ENCODE measurements around the gene PLEKHG3. TPM values are rescaled to one million over a fixed set of nuclear protein-coding genes. Genes with fewer than 3 reads are reported as not detected.

The PLEKHG3 gene
- total RNA-seq, 2 experiments from 2014 or later, result 36.0 to 39.5 TPM

- H3K4me1 Mint-ChIP-seq, result peaks cover 44% of the 10 kb centered on the region
- peaks cover 20% of the 10 kb centered on the region for H3K9me3 Mint-ChIP-seq
- POLR2A ChIA-PET, result no interaction called here
- DNase-seq, result no peak
- no peak overlapping the region for H3K4me3 Mint-ChIP-seq
- peaks cover 38% of the 10 kb centered on the region for H3K36me3 Mint-ChIP-seq (ENCODE audit: low read depth)
- CTCF ChIA-PET, result no interaction called here
- no peak overlapping the region for H3K27ac Mint-ChIP-seq
- peaks cover 26% of the 10 kb centered on the region for H3K27me3 Mint-ChIP-seq
These were observed 11.0 kb downstream of the PLEKHG3 start for GRCh38 chr14:64715146-64715627.

GRCh38 chr14:64715628-64716412, 11.6 kb downstream of the PLEKHG3 start:
- CTCF ChIA-PET, result no interaction called here
- H3K4me1 Mint-ChIP-seq, result peaks cover 45% of the 10 kb centered on the region
- no peak for DNase-seq
- POLR2A ChIA-PET, result no interaction called here
- H3K27ac Mint-ChIP-seq, result no peak overlapping the region
- peaks cover 20% of the 10 kb centered on the region for H3K9me3 Mint-ChIP-seq
- no peak overlapping the region for H3K4me3 Mint-ChIP-seq
- peaks cover 26% of the 10 kb centered on the region for H3K27me3 Mint-ChIP-seq
- H3K36me3 Mint-ChIP-seq (ENCODE audit: low read depth), result peaks cover 38% of the 10 kb centered on the region

GRCh38 chr14:64717870-64718269, 13.6 kb downstream of the PLEKHG3 start:
- ChIA-PET CTCF (interaction anchor here (1.2 to 1.7 kb wide), 3 partner anchors 9 to 16 kb away, joined by 3 to 8 read pairs (median 3); no protein-coding TSS in a partner anchor), POLR2A (no interaction called here)
- peaks cover 31% of the 10 kb centered on the region for H3K36me3 Mint-ChIP-seq (ENCODE audit: low read depth)
- no peak for DNase-seq
- no peak overlapping the region for H3K4me3 Mint-ChIP-seq
- peaks cover 13% of the 10 kb centered on the region for H3K27me3 Mint-ChIP-seq
- H3K9me3 Mint-ChIP-seq, result peaks cover 16% of the 10 kb centered on the region
- peak overlapping the region; percentile 25 for H3K27ac Mint-ChIP-seq
- H3K4me1 Mint-ChIP-seq, result peaks cover 63% of the 10 kb centered on the region

GRCh38 chr14:64718762-64719161, 14.5 kb downstream of the PLEKHG3 start:
- H3K27ac Mint-ChIP-seq, result no peak overlapping the region
- POLR2A ChIA-PET, result no interaction called here
- CTCF ChIA-PET, result interaction anchor here (1.7 kb wide), 1 partner anchor 10 kb away, joined by 8 read pairs; no protein-coding TSS in a partner anchor

GRCh38 chr14:64719601-64720000, 15.4 kb downstream of the PLEKHG3 start:
- POLR2A ChIA-PET, result no interaction called here
- Mint-ChIP-seq H3K4me1 (peaks cover 74% of the 10 kb centered on the region), H3K27ac (peak overlapping the region; percentile 33), H3K36me3 (ENCODE audit: low read depth) (peaks cover 28% of the 10 kb centered on the region), H3K4me3 (no peak overlapping the region), H3K27me3 (no peaks in the 10 kb centered on the region), H3K9me3 (peaks cover 3% of the 10 kb centered on the region)
- CTCF ChIA-PET, result no interaction called here
- DNase-seq, result no peak

More at GRCh38 chr14:64718762-64719161, 14.5 kb downstream of the PLEKHG3 start:
- Mint-ChIP-seq H3K36me3 (ENCODE audit: low read depth) (peaks cover 29% of the 10 kb centered on the region), H3K27me3 (peaks cover 6% of the 10 kb centered on the region), H3K9me3 (peaks cover 10% of the 10 kb centered on the region), H3K4me3 (no peak overlapping the region), H3K4me1 (peaks cover 71% of the 10 kb centered on the region)
- DNase-seq, result no peak

GRCh38 chr14:64720131-64720576, 15.9 kb downstream of the PLEKHG3 start:
- H3K4me1 Mint-ChIP-seq, result peaks cover 79% of the 10 kb centered on the region
- ChIA-PET POLR2A (no interaction called here), CTCF (interaction anchor here (1.7 kb wide), 1 partner anchor 15 kb away, joined by 4 read pairs; no protein-coding TSS in a partner anchor)
- peaks cover 26% of the 10 kb centered on the region for H3K36me3 Mint-ChIP-seq (ENCODE audit: low read depth)
- DNase-seq, result no peak
- no peaks in the 10 kb centered on the region for H3K27me3 Mint-ChIP-seq
- peak overlapping the region; percentile 33 for H3K27ac Mint-ChIP-seq
- no peak overlapping the region for H3K4me3 Mint-ChIP-seq
- H3K9me3 Mint-ChIP-seq, result peaks cover 2% of the 10 kb centered on the region

GRCh38 chr14:64721391-64721791, 17.2 kb downstream of the PLEKHG3 start:
- peaks cover 87% of the 10 kb centered on the region for H3K4me1 Mint-ChIP-seq

GRCh38 chr14:64721899-64722298, 17.7 kb downstream of the PLEKHG3 start:
- peaks cover 88% of the 10 kb centered on the region for H3K4me1 Mint-ChIP-seq
- peak overlapping the region; percentile 43 for H3K27ac Mint-ChIP-seq
- H3K9me3 Mint-ChIP-seq, result peaks cover 2% of the 10 kb centered on the region
- H3K27me3 Mint-ChIP-seq, result no peaks in the 10 kb centered on the region
- no peak for DNase-seq
- CTCF ChIA-PET, result interaction anchor here (1.0 to 1.7 kb wide), 3 partner anchors 11 to 20 kb away, joined by 3 to 4 read pairs (median 3); no protein-coding TSS in a partner anchor
- POLR2A ChIA-PET, result no interaction called here
- peaks cover 26% of the 10 kb centered on the region for H3K36me3 Mint-ChIP-seq (ENCODE audit: low read depth)
- H3K4me3 Mint-ChIP-seq, result no peak overlapping the region

More at GRCh38 chr14:64721391-64721791, 17.2 kb downstream of the PLEKHG3 start:
- Mint-ChIP-seq H3K27me3 (no peaks in the 10 kb centered on the region), H3K27ac (peak overlapping the region; percentile 78), H3K4me3 (no peak overlapping the region), H3K36me3 (ENCODE audit: low read depth) (peaks cover 26% of the 10 kb centered on the region), H3K9me3 (peaks cover 2% of the 10 kb centered on the region)
- no peak for DNase-seq
- ChIA-PET CTCF (interaction anchor here (1.1 to 1.7 kb wide), 2 partner anchors 11 to 16 kb away, joined by 3 to 4 read pairs; no protein-coding TSS in a partner anchor), POLR2A (no interaction called here)

GRCh38 chr14:64722842-64723447, 18.7 kb downstream of the PLEKHG3 start:
- CTCF ChIA-PET, result interaction anchor here (1.0 to 1.2 kb wide), 3 partner anchors 9 to 51 kb away, joined by 3 to 5 read pairs (median 4); no protein-coding TSS in a partner anchor
- Mint-ChIP-seq H3K9me3 (peaks cover 2% of the 10 kb centered on the region), H3K4me1 (peaks cover 80% of the 10 kb centered on the region), H3K36me3 (ENCODE audit: low read depth) (peaks cover 26% of the 10 kb centered on the region), H3K4me3 (peak overlapping the region; percentile 35), H3K27ac (peak overlapping the region; percentile 82), H3K27me3 (no peaks in the 10 kb centered on the region)
- POLR2A ChIA-PET, result no interaction called here
- DNase-seq, result peak; percentile 69

- H3K36me3 Mint-ChIP-seq (ENCODE audit: low read depth), result peaks cover 28% of the 10 kb centered on the region
These were observed 19.7 kb downstream of the PLEKHG3 start for GRCh38 chr14:64723691-64724577.

GRCh38 chr14:64724578-64724930, 20.3 kb downstream of the PLEKHG3 start:
- Mint-ChIP-seq H3K36me3 (ENCODE audit: low read depth) (peaks cover 28% of the 10 kb centered on the region), H3K27ac (peak overlapping the region; percentile 82), H3K4me1 (peaks cover 86% of the 10 kb centered on the region), H3K27me3 (no peaks in the 10 kb centered on the region), H3K4me3 (no peak overlapping the region), H3K9me3 (peaks cover 2% of the 10 kb centered on the region)
- ChIA-PET POLR2A (no interaction called here), CTCF (interaction anchor here (1.2 kb wide), 1 partner anchor 17 kb away, joined by 4 read pairs; no protein-coding TSS in a partner anchor)
- no peak for DNase-seq

More at GRCh38 chr14:64723691-64724577, 19.7 kb downstream of the PLEKHG3 start:
- Mint-ChIP-seq H3K4me3 (peak overlapping the region; percentile 34), H3K27me3 (no peaks in the 10 kb centered on the region), H3K27ac (peak overlapping the region; percentile 82), H3K4me1 (peaks cover 81% of the 10 kb centered on the region), H3K9me3 (peaks cover 2% of the 10 kb centered on the region)
- ChIA-PET CTCF (interaction anchor here (1.0 to 1.2 kb wide), 3 partner anchors 8 to 52 kb away, joined by 4 to 5 read pairs (median 4); no protein-coding TSS in a partner anchor), POLR2A (no interaction called here)
- DNase-seq, result no peak

GRCh38 chr14:64725261-64725815, 21.1 kb downstream of the PLEKHG3 start:
- Mint-ChIP-seq H3K36me3 (ENCODE audit: low read depth) (peaks cover 24% of the 10 kb centered on the region), H3K27me3 (no peaks in the 10 kb centered on the region), H3K9me3 (no peaks in the 10 kb centered on the region), H3K4me1 (peaks cover 87% of the 10 kb centered on the region), H3K27ac (no peak overlapping the region), H3K4me3 (no peak overlapping the region)
- ChIA-PET POLR2A (no interaction called here), CTCF (interaction anchor here (1.1 to 1.3 kb wide), 3 partner anchors 8 to 20 kb away, joined by 3 to 5 read pairs (median 3); no protein-coding TSS in a partner anchor)
- no peak for DNase-seq

Data from activated CD4-positive, alpha-beta T cell treated with anti-CD3 and anti-CD28 coated beads, Interleukin-2, amount 10 ng/mL, durations not matched to agents 7 days and 5 days (primary cell).